HG02642 (cell line): ENCODE measurements around the gene C9orf72.
"Not testable (repeated sequence)": the region's sequence is repeated elsewhere in the genome, so short reads cannot be mapped to it uniquely, and the experiment has no call there.

Source experiments
- ATAC-seq: cut with Tn5 transposase; IDR thresholded peaks from one replicate; pipeline ENCODE4 v1.9.1; 2021; ENCODE audit warnings: mild to moderate bottlenecking; ENCODE audit not compliant: unreplicated experiment, poor library complexity

C9orf72 gene

GRCh38 chr9:27519466-27520465 is 53.5 kb downstream of the C9orf72 start:
- no peak for ATAC-seq

GRCh38 chr9:27518809-27519208 is 54.5 kb downstream of the C9orf72 start:
- no peak for ATAC-seq

GRCh38 chr9:27518006-27518405 is 55.3 kb downstream of the C9orf72 start:
- no peak for ATAC-seq

GRCh38 chr9:27514551-27514950 is 58.7 kb downstream of the C9orf72 start:
- ATAC-seq = no peak

DNA sequence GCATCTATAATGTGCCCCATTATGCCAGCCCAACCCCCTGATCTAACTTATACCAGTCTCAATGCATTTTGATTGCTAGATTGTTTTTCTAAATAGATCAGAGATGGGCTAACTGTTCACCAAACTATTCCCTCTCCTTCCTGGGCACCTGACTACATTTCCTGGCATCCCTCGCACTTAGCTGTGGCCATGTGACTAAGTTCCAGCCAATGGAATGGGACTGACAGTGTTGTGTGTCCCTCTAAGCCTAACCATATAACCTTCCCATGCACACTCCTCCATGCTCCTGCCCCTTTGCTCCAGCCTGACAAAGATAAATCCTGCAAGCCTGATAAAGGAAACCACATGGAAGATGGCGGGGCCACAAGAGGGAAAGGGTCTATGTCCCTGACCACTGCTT is 61.5 kb downstream of the C9orf72 start:
- no peak for ATAC-seq

DNA sequence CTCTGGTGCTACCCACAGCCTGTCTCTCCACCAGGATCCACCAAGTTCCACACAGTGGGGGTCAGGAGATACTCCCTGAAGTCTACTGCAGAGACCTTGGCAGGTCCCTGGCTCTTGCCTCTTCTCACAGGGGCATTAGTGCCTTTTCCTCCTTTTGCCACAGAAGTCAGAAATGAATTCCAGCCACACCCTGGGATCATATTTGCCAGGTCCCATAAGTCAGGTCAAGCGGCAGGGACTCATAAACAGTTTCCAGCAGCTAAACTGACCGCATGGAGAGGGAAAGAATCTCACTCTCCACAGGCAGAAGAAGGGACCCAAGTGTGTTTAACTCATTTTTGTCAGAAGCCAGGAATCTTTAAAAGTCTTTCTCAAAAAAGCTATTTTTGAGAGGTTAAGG is 62.5 kb downstream of the C9orf72 start:
- ATAC-seq = no peak

DNA sequence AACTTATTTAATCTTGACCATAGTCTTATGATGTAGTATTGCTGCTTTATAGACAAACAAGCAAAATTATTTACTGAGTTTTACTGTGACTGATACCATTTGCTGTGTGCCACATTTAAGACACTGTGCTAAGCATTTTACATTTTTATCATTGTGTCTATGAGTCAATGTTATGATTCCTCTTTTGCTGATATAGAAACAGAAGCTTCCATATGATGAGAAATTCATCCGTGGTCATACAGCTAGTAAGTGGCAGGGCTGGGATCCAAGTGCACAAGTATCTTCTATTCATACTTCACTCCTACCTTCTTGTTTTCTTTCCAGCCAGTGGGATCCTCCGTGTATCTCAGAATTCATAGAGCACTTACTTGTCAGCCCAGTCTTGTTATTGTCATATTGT is 66.3 kb downstream of the C9orf72 start:
- ATAC-seq = no peak

GRCh38 chr9:27505744-27506161 is 67.5 kb downstream of the C9orf72 start:
- ATAC-seq = no peak

DNA sequence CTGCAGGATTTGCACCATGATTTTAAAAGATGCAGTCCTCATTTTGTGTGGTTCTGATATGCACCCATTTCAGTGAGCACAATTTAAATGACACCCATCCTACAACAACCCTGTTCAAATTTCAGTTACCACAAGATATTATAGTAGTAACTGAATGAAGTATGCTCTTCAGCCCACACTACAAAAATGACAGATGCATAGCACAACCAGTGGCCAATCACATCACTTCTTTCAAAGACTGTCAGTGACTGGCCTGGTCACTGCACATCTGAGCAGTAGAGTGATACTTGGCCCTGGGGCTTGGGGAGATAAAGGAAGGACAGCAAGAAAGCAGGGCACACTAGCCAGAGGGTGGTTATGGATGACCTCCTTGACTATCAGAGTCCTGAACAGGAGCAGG is 69.0 kb downstream of the C9orf72 start:
- no peak for ATAC-seq

DNA sequence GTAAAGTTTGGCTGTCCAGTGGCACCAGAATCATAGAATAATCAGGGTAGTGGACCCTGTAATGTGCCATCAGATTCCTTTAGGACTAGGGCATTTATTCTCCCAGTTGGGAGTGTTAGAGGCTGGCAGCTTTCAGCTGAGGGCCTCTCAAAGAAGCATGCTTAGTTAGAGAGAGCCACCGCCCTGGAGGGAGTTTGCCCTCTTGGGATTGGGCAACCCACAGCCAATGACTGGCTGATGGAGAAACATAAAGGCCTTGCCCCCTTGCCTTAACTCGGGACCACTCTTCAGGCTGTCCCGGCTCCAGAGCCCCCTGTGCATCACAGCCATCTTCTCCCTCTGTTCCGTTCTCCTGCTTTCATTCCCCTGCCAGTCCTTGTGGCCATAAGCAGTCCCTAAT is 69.7 kb downstream of the C9orf72 start:
- no peak for ATAC-seq

DNA sequence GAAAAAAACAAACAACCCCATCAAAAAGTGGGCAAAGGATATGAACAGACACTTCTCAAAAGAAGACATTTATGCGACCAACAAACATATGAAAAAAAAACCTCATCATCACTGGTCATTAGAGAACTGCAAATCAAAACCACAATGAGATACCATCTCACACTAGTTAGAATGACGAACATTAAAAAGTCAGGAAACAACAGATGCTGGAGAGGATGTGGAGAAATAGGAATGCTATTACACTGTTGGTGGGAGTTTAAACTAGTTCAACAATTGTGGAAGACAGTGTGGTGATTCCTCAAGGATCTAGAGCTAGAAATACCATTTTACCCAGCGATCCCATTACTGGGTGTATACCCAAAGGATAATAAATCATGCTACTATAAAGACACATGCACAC is 72.4 kb downstream of the C9orf72 start:
- not testable (repeated sequence) for ATAC-seq

GRCh38 chr9:27499451-27499850 is 73.8 kb downstream of the C9orf72 start:
- no peak for ATAC-seq

GRCh38 chr9:27497883-27498417 is 75.3 kb downstream of the C9orf72 start:
- no peak for ATAC-seq
